Measurements from ENCODE around the gene SSX2IP. TPM values are rescaled to one million over a fixed set of nuclear protein-coding genes. Genes with fewer than 3 reads are reported as not detected.
A peak's percentile ranks its signal among the peaks of the same experiment; 100 is the strongest.

The SSX2IP gene
- total RNA-seq, 2 experiments from 2014 or later: 5.5 to 6.0 TPM

GRCh38 chr1:84698151-84699110 is 8.2 kb upstream of the SSX2IP start:
- H3K36me3 Mint-ChIP-seq (ENCODE audit: low read depth): no peaks in the 10 kb centered on the region
- H3K27me3 Mint-ChIP-seq: peaks cover 11% of the 10 kb centered on the region
- H3K4me1 Mint-ChIP-seq (ENCODE audit: low read depth): peaks cover 38% of the 10 kb centered on the region
- no peak for TF ChIP-seq CTCF (IDR thresholded peaks at IDR 0.05)
- H3K27ac Mint-ChIP-seq: no peak overlapping the region
- DNase-seq (no peak), ATAC-seq (ENCODE audit: poor library complexity) (no peak)
- H3K4me3 ChIP-seq (ENCODE audit: low read length): no peak overlapping the region
- ChIA-PET POLR2A (no interaction called here), CTCF (no interaction called here)
- H3K9me3 ChIP-seq (ENCODE audit: control insufficient read depth in 1 of 2, insufficient read depth in 1 of 2, low read length in 2 of 2): no peaks in the 10 kb centered on the region
- no peak overlapping the region for H3K4me3 Mint-ChIP-seq
- H3K36me3 ChIP-seq (ENCODE audit: insufficient read depth, low read length): no peaks in the 10 kb centered on the region
- H3K27me3 ChIP-seq (ENCODE audit: control insufficient read depth in 1 of 2, insufficient read depth in 2 of 2, low read length in 2 of 2): peaks cover 0 to 4% of the 10 kb centered on the region in 2 experiments
- peaks cover 3% of the 10 kb centered on the region for H3K4me1 ChIP-seq (ENCODE audit: insufficient read depth, low read length)
- intact Hi-C loops (cut with DNase I, micrococcal nuclease): loop anchor here (5.0 to 10.0 kb wide), 4 partner anchors 194 to 554 kb away; partner anchors contain the start of genes GNG5 (in 1 of the 2), PRKACB (in 1 of the 2), RPF1 (in 1 of the 2) and SPATA1 (in 1 of the 2)
- H3K27ac ChIP-seq (ENCODE audit: low read depth in 1 of 2, low read length in 2 of 2): no peak overlapping the region
- peaks cover 3% of the 10 kb centered on the region for H3K9me3 Mint-ChIP-seq

DNA sequence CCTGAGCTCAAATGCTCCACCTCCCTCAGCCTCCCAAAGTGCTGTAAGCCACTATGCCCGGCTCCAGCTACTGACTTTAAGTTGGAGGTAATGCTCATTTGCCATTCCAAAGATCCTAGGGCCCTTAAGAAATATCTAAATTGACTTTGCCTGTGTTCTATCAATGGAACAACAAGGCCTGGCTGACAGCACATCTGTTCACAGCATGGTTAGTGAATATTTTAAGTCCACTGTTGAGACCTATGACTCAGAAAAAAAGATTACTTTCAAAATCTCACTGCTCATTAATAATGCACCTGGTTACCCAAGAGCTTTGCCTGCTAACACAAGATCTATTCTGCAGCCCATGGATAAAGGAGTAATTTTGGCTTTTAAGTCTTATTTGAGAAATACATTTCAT is 3.5 kb upstream of the SSX2IP start:
- Mint-ChIP-seq H3K27ac (peak overlapping the region; percentile 88), H3K27me3 (no peaks in the 10 kb centered on the region), H3K9me3 (peaks cover 3% of the 10 kb centered on the region), H3K4me1 (ENCODE audit: low read depth) (peaks cover 52% of the 10 kb centered on the region), H3K36me3 (ENCODE audit: low read depth) (peaks cover 14% of the 10 kb centered on the region), H3K4me3 (peak overlapping the region; percentile 70)
- intact Hi-C loops (cut with DNase I, micrococcal nuclease): loop anchor here (2.0 to 10.0 kb wide), 7 partner anchors 189 to 1014 kb away; partner anchors contain the start of genes BCL10 (in 1 of the 2), GNG5 (in 1 of the 2), PRKACB (in 1 of the 2) and RPF1 (in 1 of the 2)
- Histone ChIP-seq H3K4me1 (ENCODE audit: insufficient read depth, low read length) (peaks cover 29% of the 10 kb centered on the region), H3K27me3 (ENCODE audit: control insufficient read depth in 1 of 2, insufficient read depth in 2 of 2, low read length in 2 of 2) (no peaks in the 10 kb centered on the region), H3K36me3 (ENCODE audit: insufficient read depth, low read length) (no peaks in the 10 kb centered on the region), H3K4me3 (ENCODE audit: low read length) (no peak overlapping the region), H3K9me3 (ENCODE audit: control insufficient read depth in 1 of 2, insufficient read depth in 1 of 2, low read length in 2 of 2) (no peaks in the 10 kb centered on the region), H3K27ac (ENCODE audit: low read depth in 1 of 2, low read length in 2 of 2) (peak overlapping the region; percentile 55 to 69)
- ATAC-seq (ENCODE audit: poor library complexity): no peak
- DNase-seq: no peak
- ChIA-PET POLR2A (interaction anchor here (1.4 to 2.9 kb wide), 6 partner anchors 8 to 583 kb away, joined by 3 to 11 read pairs (median 6); partner anchors contain the start of genes BCL10, CTBS, GNG5 and PRKACB), CTCF (interaction anchor here (0.7 to 1.7 kb wide), 4 partner anchors 15 to 252 kb away, joined by 3 read pairs; no protein-coding TSS in a partner anchor)
- TF ChIP-seq CTCF (IDR thresholded peaks at IDR 0.05): no peak

GRCh38 chr1:84693005-84693404 is 2.7 kb upstream of the SSX2IP start:
- CTCF ChIA-PET: interaction anchor here (0.6 to 1.7 kb wide), 5 partner anchors 14 to 251 kb away, joined by 3 read pairs; no protein-coding TSS in a partner anchor
- Histone ChIP-seq H3K4me1 (ENCODE audit: insufficient read depth, low read length) (peaks cover 29% of the 10 kb centered on the region), H3K27me3 (ENCODE audit: control insufficient read depth in 1 of 2, insufficient read depth in 2 of 2, low read length in 2 of 2) (no peaks in the 10 kb centered on the region), H3K36me3 (ENCODE audit: insufficient read depth, low read length) (no peaks in the 10 kb centered on the region), H3K9me3 (ENCODE audit: control insufficient read depth in 1 of 2, insufficient read depth in 1 of 2, low read length in 2 of 2) (no peaks in the 10 kb centered on the region), H3K4me3 (ENCODE audit: low read length) (peak overlapping the region; percentile 58), H3K27ac (ENCODE audit: low read depth in 1 of 2, low read length in 2 of 2) (peak overlapping the region; percentile 55 to 69)
- no peaks in the 10 kb centered on the region for H3K27me3 Mint-ChIP-seq
- DNase-seq (peak in 4 of 14 experiments; percentile 29 to 66 (median 49)), ATAC-seq (ENCODE audit: poor library complexity) (no peak)
- peak overlapping the region; percentile 90 for H3K4me3 Mint-ChIP-seq
- POLR2A ChIA-PET: interaction anchor here (0.8 to 2.9 kb wide), 8 partner anchors 9 to 603 kb away, joined by 3 to 11 read pairs (median 6); partner anchors contain the start of genes BCL10, CTBS, GNG5 and PRKACB
- H3K4me1 Mint-ChIP-seq (ENCODE audit: low read depth): peaks cover 59% of the 10 kb centered on the region
- H3K9me3 Mint-ChIP-seq: peaks cover 3% of the 10 kb centered on the region
- H3K27ac Mint-ChIP-seq: peak overlapping the region; percentile 88
- no peak for TF ChIP-seq CTCF (IDR thresholded peaks at IDR 0.05)
- peaks cover 14% of the 10 kb centered on the region for H3K36me3 Mint-ChIP-seq (ENCODE audit: low read depth)
- intact Hi-C loops (cut with DNase I, micrococcal nuclease): loop anchor here (5.0 to 10.0 kb wide), 6 partner anchors 188 to 1014 kb away; partner anchors contain the start of genes BCL10 (in 1 of the 2), GNG5 (in 1 of the 2), PRKACB (in 1 of the 2) and RPF1 (in 1 of the 2)
